Breast epithelium (tissue), 4 donors: ENCODE data around the gene SCOC. TPM values are rescaled to one million over a fixed set of nuclear protein-coding genes. Genes with fewer than 3 reads are reported as not detected.
"Not testable (repeated sequence)": the region's sequence is repeated elsewhere in the genome, so short reads cannot be mapped to it uniquely, and the experiment has no call there.

Source experiments
- DNase-seq, 2 donors: peaks; one replicate each; pipeline ENCODE4 v3.0.0-alpha.2; 2019; ENCODE audit warnings: low spot score in 2 of 2
- H3K27ac ChIP-seq, 2 donors: fragments of 200-600 bp; sonication (generic) in 1 of 2; one replicate each; pipeline ENCODE4 v1.5.1; 2016 to 2019; ENCODE audit warnings: mild to moderate bottlenecking in 1 of 2
- H3K27me3 ChIP-seq, 2 donors: fragments of 200-600 bp; sonication (generic) in 1 of 2; one replicate each; pipeline versions ENCODE4 v1.5.1 to v1.6.0; 2017 to 2019; ENCODE audit warnings: control low read depth in 1 of 2, mild to moderate bottlenecking in 1 of 2
- H3K36me3 ChIP-seq: fragments of 200-600 bp; one replicate; pipeline ENCODE4 v1.5.1; 2019
- H3K4me1 ChIP-seq, 2 donors: fragments of 200-600 bp; sonication (generic); one replicate each; pipeline ENCODE4 v1.5.1; 2016 to 2019; ENCODE audit warnings: control low read depth in 1 of 2
- H3K4me3 ChIP-seq, 3 donors: fragments of 200-600 bp; sonication (generic); 1 replicate in 2 of 3; 2 replicates in 1 of 3; pipeline ENCODE4 v1.5.1; 2016 to 2019; ENCODE audit warnings: mild to moderate bottlenecking in 3 of 3, moderate library complexity in 2 of 3
- H3K9me3 ChIP-seq, 2 donors: fragments of 200-600 bp; sonication (generic) in 1 of 2; one replicate each; pipeline ENCODE4 v1.5.1; 2016 to 2019; ENCODE audit warnings: control low read depth in 1 of 2
- POLR2A ChIP-seq: fragments of 450-650 bp; IDR thresholded peaks from one replicate; pipeline ENCODE4 v1.6.1; 2016; ENCODE audit warnings: antibody characterized with exemption, mild to moderate bottlenecking, moderate library complexity
- POLR2AphosphoS5 ChIP-seq, 3 donors: sonication (generic); formaldehyde crosslinking; IDR thresholded peaks; one replicate each; pipeline ENCODE4 v1.6.1; 2017; ENCODE audit warnings: antibody characterized with exemption in 3 of 3
- intact Hi-C: fragments of 100-400 bp; cut with DNase I; formaldehyde crosslinking; loops from one replicate; pipeline ENCODE4 v1.15.1; 2023; ENCODE audit warnings: low total_unique reads
- total RNA-seq, 3 donors: library from RNA; depleted of rRNA; stranded (reverse); fragments of >200 nt; gene quantifications; one replicate each; pipeline ENCODE4 v1.1.0, GENCODE V29; 2016
- TF ChIP-seq, protein P1 (sequence below), 3 donors: fragments of 450-650 bp; IDR thresholded peaks; one replicate each; pipeline ENCODE4 v1.5.1; 2016 to 2017; ENCODE audit warnings: antibody characterized with exemption in 3 of 3, mild to moderate bottlenecking in 3 of 3, moderate library complexity in 3 of 3

The SCOC gene
- total RNA-seq, 3 donors from 2014 or later: 44.6 to 64.0 (median 47.5) TPM

DNA sequence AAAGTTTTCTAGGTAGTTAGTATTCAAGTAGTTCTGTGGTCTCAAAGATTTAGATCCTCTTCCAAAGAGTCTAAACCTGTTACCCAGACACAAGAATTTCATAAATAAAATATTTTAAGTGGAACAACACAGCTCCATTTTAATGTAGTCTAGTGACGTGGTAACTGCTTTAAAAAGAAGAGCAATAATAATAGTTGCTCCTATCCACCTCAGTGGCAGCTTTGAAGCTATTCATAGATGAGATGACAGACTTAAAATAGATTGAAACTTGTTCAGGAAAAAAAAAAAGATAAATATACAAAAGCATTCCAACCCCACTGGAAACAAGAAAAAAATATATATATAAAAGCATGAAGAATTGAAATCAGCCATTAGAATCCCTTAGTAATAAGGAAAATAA lies 14.6 kb downstream of the SCOC start:
- no peaks in the 10 kb centered on the region for H3K27me3 ChIP-seq
- H3K9me3 ChIP-seq: no peaks in the 10 kb centered on the region
- no peak overlapping the region for H3K27ac ChIP-seq
- no peaks in the 10 kb centered on the region for H3K4me1 ChIP-seq
- no peak overlapping the region for H3K4me3 ChIP-seq
- no peaks in the 10 kb centered on the region for H3K36me3 ChIP-seq
- intact Hi-C loops: no loop called here
- DNase-seq: no peak
- no peak for TF ChIP-seq POLR2AphosphoS5 (IDR thresholded peaks at IDR 0.05)
- TF ChIP-seq POLR2A: no peak
- TF ChIP-seq, protein P1, sequence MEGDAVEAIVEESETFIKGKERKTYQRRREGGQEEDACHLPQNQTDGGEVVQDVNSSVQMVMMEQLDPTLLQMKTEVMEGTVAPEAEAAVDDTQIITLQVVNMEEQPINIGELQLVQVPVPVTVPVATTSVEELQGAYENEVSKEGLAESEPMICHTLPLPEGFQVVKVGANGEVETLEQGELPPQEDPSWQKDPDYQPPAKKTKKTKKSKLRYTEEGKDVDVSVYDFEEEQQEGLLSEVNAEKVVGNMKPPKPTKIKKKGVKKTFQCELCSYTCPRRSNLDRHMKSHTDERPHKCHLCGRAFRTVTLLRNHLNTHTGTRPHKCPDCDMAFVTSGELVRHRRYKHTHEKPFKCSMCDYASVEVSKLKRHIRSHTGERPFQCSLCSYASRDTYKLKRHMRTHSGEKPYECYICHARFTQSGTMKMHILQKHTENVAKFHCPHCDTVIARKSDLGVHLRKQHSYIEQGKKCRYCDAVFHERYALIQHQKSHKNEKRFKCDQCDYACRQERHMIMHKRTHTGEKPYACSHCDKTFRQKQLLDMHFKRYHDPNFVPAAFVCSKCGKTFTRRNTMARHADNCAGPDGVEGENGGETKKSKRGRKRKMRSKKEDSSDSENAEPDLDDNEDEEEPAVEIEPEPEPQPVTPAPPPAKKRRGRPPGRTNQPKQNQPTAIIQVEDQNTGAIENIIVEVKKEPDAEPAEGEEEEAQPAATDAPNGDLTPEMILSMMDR (IDR thresholded peaks at IDR 0.05): no peak

DNA sequence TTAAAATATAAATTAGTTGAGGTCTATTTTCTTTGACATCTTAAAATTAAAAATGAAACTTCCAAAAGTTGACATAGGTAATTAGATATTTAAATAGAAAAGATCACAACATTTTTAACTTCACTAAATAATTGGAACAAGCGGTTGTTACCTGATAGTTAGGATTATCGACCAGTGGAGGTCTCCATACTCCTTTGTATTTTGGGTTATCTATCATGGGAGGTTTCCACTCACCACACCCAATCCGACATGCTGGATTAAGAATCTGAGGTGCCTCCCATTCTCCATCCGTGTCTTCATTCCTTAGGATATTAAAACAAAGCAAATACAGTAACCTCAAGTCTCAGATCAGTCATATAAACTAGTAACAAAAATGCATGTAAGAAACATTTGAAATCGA lies 22.2 kb downstream of the SCOC start:
- H3K4me1 ChIP-seq: no peaks in the 10 kb centered on the region
- no peak overlapping the region for H3K4me3 ChIP-seq
- H3K9me3 ChIP-seq: no peaks in the 10 kb centered on the region
- no peaks in the 10 kb centered on the region for H3K27me3 ChIP-seq
- no peak overlapping the region for H3K27ac ChIP-seq
- no peak for DNase-seq
- TF ChIP-seq POLR2A (no peak), POLR2AphosphoS5 (IDR thresholded peaks at IDR 0.05) (no peak)
- TF ChIP-seq, protein P1 (IDR thresholded peaks at IDR 0.05): no peak
- intact Hi-C loops: no loop called here
- H3K36me3 ChIP-seq: no peaks in the 10 kb centered on the region

DNA sequence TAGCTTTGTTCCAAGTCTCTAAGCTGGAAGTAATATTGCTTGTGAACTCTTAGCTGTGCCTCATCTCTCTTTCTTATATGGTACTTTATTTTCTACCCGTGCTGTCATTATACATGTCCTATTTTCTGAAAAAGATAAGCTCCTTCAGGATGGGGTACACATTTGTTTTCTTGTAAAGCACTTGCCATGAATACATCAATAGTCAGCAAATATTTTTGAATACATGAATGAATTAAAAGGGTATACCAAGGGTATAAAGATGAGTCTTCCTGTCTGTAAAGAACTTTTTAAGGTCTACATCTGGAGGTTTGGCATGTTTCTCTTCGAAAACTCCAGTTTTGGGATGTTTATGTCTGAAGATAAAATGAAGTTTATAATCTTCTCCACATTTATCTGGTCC lies 26.7 kb downstream of the SCOC start:
- DNase-seq: no peak
- Histone ChIP-seq H3K4me1 (no peaks in the 10 kb centered on the region), H3K4me3 (no peak overlapping the region), H3K27ac (no peak overlapping the region), H3K36me3 (no peaks in the 10 kb centered on the region), H3K27me3 (no peaks in the 10 kb centered on the region), H3K9me3 (no peaks in the 10 kb centered on the region)
- TF ChIP-seq, protein P1 (IDR thresholded peaks at IDR 0.05): no peak
- no peak for TF ChIP-seq POLR2AphosphoS5 (IDR thresholded peaks at IDR 0.05)
- TF ChIP-seq POLR2A: no peak
- intact Hi-C loops: no loop called here

DNA sequence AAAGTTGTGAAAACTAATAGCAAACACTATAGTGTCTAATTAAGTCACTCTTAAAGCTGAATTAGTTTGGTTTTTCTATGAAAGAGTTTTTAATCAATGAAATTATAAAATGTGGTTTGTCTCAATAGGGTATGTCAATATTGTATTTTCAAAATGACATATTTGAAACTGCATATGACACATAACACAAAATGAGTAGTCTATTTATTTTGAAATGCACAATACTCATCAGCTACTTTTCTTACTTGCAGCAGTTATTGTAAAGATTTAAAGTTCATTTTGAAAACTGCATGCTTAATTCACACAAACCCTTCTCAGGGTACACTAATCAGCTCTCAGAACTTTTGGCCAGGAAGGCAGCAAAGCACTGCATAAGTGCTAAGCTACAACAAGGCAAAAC lies 32.8 kb downstream of the SCOC start:
- no peaks in the 10 kb centered on the region for H3K27me3 ChIP-seq
- no peak for TF ChIP-seq POLR2A
- TF ChIP-seq, protein P1 (IDR thresholded peaks at IDR 0.05): no peak
- TF ChIP-seq POLR2AphosphoS5 (IDR thresholded peaks at IDR 0.05): no peak
- no peak for DNase-seq
- no peaks in the 10 kb centered on the region for H3K9me3 ChIP-seq
- H3K36me3 ChIP-seq: no peaks in the 10 kb centered on the region
- H3K4me3 ChIP-seq: no peak overlapping the region
- H3K27ac ChIP-seq: no peak overlapping the region
- H3K4me1 ChIP-seq: no peaks in the 10 kb centered on the region
- intact Hi-C loops: no loop called here

DNA sequence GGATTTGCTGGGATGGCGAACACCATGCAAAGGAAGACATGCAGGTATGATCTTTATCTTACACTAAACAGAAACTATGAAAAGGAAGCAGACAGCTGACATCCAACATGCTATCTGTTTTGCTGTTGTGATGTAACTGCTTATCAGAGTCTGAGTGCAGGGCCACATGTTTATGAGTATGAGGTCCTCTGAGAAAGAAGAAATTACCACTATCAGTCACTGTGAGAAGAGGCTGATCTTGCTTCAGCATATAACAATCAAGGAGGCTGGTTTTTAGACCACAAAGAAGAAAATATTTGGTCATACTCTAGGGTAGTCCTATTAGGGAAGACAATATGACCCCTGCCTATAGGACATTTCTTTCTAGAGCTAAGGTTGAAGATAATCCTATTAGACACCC lies 35.5 kb downstream of the SCOC start:
- Histone ChIP-seq H3K4me3 (no peak overlapping the region), H3K4me1 (no peaks in the 10 kb centered on the region), H3K36me3 (no peaks in the 10 kb centered on the region), H3K27ac (no peak overlapping the region), H3K9me3 (no peaks in the 10 kb centered on the region), H3K27me3 (no peaks in the 10 kb centered on the region)
- intact Hi-C loops: no loop called here
- no peak for DNase-seq
- TF ChIP-seq, protein P1 (IDR thresholded peaks at IDR 0.05): no peak
- TF ChIP-seq POLR2AphosphoS5 (IDR thresholded peaks at IDR 0.05) (no peak), POLR2A (no peak)

DNA sequence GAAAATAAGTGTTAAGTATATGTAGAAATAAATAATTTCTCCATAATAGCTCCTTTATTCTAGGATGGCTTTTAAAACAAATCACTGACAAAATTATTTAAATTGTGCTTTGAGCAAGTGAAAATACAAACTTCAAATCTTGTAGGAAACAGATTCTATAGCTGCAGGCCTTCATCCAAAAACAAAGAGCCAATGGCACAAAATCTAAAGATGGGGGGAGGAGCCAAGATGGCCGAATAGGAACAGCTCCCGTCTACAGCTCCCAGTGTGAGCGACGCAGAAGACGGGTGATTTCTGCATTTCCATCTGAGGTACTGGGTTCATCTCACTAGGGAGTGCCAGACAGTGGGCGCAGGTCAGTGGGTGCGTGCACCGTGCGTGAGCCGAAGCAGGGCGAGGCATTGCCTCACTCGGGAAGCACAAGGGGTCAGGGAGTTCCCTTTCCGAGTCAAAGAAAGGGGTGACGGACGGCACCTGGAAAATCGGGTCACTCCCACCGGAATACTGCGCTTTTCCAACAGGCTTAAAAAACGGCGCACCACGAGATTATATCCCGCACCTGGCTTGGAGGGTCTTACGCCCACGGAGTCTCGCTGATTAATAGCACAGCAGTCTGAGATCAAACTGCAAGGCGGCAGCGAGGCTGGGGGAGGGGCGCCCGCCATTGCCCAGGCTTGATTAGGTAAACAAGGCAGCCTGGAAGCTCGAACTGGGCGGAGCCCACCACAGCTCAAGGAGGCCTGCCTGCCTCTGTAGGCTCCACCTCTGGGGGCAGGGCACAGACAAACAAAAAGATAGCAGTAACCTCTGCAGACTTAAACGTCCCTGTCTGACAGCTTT lies 39.9 kb downstream of the SCOC start:
- H3K4me1 ChIP-seq, H3K36me3 ChIP-seq, DNase-seq, H3K4me3 ChIP-seq, H3K9me3 ChIP-seq, H3K27ac ChIP-seq, H3K27me3 ChIP-seq, intact Hi-C loops: not testable (repeated sequence)
